NB4 (cell line): ENCODE results near the gene XIRP1.

Experiments
- MYC ChIP-seq: IDR thresholded peaks from 2 replicates; pipeline ENCODE4 v1.6.1; 2011; ENCODE audit warnings: low read depth, low read length
- POLR2A ChIP-seq: IDR thresholded peaks from 2 replicates; pipeline ENCODE4 v1.6.1; 2011; ENCODE audit warnings: mild to moderate bottlenecking; ENCODE audit not compliant: insufficient read length; ENCODE audit errors: extremely low read depth
- TF ChIP-seq, protein P1 (sequence below): IDR thresholded peaks from one replicate; pipeline ENCODE4 v1.5.1; 2012; ENCODE audit warnings: low read depth, low read length
- TF ChIP-seq, protein P2 (sequence below): IDR thresholded peaks from 2 replicates; pipeline ENCODE4 v1.6.1; 2011; ENCODE audit warnings: low read depth, low read length

DNA sequence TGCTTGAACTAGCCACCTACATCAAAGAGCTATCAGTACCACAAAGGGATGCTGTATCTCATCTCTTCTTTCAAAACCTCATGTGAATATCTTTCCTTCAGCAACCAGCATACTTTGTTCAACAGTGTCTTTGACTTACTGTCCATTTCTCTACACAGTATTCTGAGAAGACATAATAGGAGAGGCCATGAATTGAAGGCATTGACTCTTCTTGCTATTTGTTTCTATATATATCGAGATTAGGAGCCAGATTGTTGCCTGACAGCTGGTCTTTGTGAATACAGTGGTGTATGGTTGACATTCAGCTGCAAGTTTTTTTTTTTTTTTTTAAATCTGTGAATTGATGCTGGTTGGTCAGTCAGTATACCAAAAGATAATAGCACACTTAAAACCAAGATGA, 26.9 kb downstream of the XIRP1 start:
- TF ChIP-seq POLR2A (no peak), MYC (no peak)
- TF ChIP-seq, protein P1, sequence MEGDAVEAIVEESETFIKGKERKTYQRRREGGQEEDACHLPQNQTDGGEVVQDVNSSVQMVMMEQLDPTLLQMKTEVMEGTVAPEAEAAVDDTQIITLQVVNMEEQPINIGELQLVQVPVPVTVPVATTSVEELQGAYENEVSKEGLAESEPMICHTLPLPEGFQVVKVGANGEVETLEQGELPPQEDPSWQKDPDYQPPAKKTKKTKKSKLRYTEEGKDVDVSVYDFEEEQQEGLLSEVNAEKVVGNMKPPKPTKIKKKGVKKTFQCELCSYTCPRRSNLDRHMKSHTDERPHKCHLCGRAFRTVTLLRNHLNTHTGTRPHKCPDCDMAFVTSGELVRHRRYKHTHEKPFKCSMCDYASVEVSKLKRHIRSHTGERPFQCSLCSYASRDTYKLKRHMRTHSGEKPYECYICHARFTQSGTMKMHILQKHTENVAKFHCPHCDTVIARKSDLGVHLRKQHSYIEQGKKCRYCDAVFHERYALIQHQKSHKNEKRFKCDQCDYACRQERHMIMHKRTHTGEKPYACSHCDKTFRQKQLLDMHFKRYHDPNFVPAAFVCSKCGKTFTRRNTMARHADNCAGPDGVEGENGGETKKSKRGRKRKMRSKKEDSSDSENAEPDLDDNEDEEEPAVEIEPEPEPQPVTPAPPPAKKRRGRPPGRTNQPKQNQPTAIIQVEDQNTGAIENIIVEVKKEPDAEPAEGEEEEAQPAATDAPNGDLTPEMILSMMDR: no peak
- TF ChIP-seq, protein P2, sequence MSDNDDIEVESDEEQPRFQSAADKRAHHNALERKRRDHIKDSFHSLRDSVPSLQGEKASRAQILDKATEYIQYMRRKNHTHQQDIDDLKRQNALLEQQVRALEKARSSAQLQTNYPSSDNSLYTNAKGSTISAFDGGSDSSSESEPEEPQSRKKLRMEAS: no peak
